CD4-positive, alpha-beta T cell treated with Interleukin-17A for 1 hour (primary cell): ENCODE measurements around the gene BRSK2.

Experiments
- DNase-seq: peaks from one replicate; pipeline ENCODE4 v3.0.0-alpha.2; 2020

Gene BRSK2

GRCh38 chr11:1470681-1471611 lies 81.2 kb downstream of the BRSK2 start:
- DNase-seq, result no peak

DNA sequence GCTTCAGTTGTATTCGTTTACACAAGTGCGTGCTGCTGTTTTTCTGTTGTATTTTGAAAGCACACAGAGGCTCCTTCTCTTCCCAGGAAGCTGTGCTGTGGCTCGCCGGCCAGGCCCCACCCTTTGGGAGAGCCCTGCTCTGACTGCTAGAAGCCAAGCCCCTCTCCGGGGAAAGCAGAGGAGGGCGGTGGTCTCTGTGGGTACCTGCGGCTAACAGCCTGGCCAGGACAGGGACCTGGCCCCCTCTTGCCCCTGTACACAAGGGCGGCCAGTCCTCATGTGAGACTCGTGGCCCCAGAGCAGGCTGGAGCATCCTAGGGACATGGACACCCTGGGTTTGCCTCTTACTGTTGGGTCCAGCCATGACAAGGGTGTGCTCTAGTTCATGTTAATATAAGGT lies 82.0 kb downstream of the BRSK2 start:
- no peak for DNase-seq

- DNase-seq, result no peak
These were observed 82.7 kb downstream of the BRSK2 start for GRCh38 chr11:1472180-1473005.

DNA sequence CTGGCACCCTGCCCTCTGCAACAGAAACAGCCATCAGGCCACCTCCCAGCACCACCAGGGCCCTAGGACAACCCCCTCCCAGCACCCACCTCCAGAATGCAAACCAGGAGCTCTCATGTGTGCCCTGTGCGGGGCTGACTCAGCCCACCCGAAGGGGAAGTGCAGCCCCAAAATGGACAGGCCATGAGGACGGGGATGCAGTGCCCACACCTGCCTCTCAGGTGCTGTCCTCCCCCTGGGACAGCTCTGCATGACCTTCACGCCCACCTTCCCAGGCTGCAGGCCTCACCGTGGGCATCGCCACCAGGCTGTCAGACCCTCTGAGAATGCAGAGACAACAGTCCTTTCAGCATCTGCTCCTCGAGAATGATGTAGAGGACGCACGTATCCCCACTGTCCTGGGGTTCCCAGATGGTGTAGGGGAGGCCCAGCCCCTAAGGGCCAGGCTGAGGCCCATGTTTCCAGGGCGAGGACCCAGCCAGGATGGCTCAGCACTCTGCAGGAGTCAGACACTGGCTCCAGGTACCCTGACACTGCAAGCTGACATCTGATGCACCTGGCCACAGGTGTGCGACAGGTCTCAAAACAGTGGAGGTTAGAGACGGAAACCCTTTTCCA lies 83.4 kb downstream of the BRSK2 start:
- DNase-seq, result no peak

- DNase-seq, result no peak
These were observed 84.1 kb downstream of the BRSK2 start for GRCh38 chr11:1473786-1474185.

- no peak for DNase-seq
These were observed 86.1 kb downstream of the BRSK2 start for GRCh38 chr11:1475841-1476240.

- no peak for DNase-seq
These were observed 87.4 kb downstream of the BRSK2 start for GRCh38 chr11:1476940-1477736.

DNA sequence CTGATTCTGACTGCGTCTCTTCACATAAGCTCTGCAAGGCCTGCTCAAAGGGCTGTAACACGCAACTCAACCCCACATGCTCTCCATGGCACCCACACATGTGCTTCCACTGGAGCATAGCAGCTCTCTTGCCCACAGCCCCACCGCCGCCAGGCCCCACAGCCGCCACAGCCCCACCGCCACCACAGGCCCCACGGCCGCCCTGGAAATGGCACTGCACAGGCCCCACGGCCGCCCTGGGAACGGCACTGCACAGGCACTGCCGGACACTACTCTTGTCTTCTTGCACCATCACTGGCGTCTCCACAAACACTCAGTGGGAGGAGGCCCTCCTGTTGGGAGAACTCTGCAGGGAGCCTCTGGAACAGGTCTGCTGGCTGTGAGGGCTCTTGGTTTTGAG lies 88.3 kb downstream of the BRSK2 start:
- no peak for DNase-seq

- DNase-seq, result no peak
These were observed 88.8 kb downstream of the BRSK2 start for GRCh38 chr11:1478544-1478943.

DNA sequence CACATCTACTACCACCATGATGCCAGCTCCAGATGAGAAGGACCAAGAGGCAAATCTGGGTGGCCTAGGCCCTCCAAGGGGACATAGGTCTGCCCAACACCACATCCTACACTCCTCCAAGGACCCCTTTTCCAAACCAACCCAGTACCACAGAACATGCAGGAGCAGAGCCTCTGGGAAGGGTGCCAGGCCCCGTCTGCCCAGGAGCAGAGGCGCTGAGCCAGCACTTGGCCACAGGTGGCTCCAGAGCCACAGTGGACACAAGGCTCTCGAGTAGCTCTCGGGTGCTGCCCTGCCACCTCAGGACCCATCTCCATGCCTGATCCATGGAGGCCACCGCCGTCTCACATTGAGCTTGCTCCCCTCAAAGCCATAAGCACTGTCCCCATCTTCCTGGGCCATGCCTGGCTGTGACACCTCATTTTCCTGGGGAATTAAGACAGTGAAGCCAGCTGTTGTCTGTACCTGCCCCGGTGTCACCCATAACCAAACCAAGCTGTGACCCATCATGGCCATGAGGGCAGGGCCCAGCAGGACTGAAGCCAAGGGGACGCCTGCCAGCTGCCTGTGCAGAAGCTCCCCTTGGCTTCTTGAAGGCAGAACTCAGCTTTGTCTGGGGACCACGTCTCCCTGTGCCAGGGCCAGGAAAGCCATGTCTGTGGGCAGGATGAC lies 89.4 kb downstream of the BRSK2 start:
- no peak for DNase-seq

- DNase-seq, result no peak
These were observed 90.0 kb downstream of the BRSK2 start for GRCh38 chr11:1479678-1480118.

DNA sequence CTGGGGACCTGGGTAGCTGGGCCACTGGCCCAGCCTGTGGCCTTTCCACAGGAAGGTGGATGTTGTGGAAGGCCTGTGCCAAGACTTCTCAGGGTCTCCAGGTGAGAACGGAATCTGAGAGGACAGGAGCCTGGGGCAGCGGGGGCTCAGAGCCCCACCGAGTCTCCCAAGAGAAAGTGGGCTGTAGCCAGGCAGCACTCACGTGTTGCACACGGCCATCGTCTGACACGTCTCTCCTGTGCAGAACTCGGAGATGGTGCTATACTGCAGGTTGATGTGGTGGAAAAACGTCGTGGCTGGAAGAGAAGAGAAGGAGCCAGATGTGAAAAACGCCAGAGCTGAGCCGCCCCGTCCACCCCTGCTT lies 90.4 kb downstream of the BRSK2 start:
- no peak for DNase-seq

DNA sequence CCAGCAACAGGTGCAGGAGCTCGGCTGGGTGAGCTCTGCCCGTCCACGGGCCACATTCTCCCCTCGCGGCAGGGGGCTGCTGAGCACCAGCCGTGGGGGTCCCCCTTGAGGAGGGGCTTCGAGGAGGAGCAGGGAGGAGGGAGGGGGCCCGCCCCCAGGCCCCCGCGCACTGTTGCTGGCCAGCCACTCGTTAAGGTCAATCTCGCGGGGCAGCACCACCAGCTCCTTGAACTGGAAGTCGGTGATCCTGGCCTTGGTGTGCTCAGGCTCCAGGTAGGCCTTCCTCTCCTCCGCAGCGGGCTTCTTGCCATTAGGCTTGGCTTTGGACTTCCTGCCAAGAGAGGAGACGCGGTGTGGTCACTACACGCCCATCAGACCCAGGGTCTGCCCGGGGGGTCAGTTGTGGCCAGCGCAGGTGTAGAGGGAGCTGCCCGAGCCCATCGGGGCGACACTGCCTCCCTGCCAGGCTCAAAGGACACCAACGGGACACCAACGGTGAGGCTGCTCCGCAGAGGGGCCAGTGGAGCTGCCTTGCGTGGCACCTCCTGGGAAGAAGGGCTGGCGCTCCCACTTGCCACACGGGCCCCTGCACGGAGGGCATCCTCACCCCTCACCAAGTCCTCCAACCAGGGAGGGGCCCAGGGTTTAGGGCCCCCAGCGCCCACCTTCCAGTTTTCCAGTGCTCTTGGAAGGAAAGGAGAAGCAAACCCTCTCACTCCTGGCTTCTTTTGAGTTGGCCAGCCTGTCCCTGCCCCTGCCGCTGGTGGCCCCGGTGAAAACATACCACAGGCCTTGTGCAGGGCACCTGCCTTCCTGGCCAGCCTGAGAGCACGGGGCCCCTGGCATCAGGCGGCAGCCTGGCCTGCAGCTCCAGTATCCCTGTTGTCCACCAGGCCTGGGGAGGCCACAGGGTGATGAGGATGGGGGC lies 91.1 kb downstream of the BRSK2 start:
- DNase-seq, result no peak

GRCh38 chr11:1481483-1481825 lies 91.7 kb downstream of the BRSK2 start:
- no peak for DNase-seq

DNA sequence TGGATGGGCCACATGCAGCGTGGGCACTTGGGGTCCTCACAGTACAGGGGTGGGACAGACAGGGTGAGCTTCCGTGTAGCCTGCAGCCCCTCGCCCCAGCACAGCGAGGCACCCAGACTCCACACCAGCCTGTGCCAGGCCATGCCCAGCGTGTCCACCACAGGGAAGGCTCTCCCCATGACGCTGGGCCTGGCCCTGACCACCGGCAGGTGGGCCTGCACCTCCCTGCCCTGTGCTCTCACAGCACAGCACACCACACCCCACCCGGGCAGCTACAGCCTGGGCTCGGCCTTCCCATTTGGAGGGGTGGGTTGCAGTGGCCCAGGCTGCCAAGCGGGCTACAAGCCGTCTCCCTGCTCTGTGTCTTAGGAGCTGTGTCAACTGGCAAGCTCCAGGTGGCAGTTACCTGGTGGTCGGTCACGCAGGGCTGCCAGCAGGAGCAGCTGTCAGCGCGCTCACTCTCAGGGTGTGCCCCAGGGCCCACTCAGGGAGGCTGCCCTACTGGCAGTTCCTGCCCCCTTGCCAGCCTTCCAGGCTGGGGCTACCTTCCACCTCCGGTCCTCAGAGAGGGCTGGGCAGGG lies 92.2 kb downstream of the BRSK2 start:
- no peak for DNase-seq

- DNase-seq, result no peak
These were observed 93.1 kb downstream of the BRSK2 start for GRCh38 chr11:1482581-1483444.

DNA sequence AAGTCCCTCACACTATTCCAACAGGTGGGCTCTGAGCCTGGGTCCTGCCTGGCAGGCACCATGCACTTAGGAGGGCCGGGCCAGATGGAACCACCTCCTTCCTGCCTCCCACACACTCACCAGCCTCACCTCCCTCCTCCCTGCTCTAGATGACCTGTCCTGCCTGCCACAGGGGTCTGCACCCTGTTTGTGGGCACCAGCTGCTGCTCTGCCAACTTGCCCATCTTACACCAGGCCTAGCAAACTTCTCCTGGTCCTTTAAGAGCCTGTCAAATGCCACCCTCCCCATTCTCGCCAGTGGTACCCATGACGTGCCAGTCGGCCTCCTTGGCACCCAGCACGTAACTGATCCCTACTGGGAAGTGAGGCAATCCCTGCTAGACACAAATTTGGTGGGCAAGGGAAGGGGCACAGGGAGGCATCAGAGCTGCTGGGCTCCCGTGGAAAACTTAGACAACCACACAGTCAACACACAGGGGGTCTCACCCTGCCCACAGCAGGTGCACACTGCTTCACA lies 93.8 kb downstream of the BRSK2 start:
- no peak for DNase-seq

GRCh38 chr11:1484061-1484671 lies 94.4 kb downstream of the BRSK2 start:
- DNase-seq, result no peak
